Neural progenitor cell (in vitro differentiated cells): Measurements from ENCODE around the gene SPATC1L. TPM values are rescaled to one million over a fixed set of nuclear protein-coding genes. Genes with fewer than 3 reads are reported as not detected.
A peak's percentile ranks its signal among the peaks of the same experiment; 100 is the strongest.

Experiments
- DNase-seq: peaks from one replicate; pipeline ENCODE4 v3.0.0-alpha.2; 2016; ENCODE audit warnings: low spot score
- H2AFZ ChIP-seq: fragments of 200-600 bp; sonication (generic); replicated peaks from 2 replicates; pipeline ENCODE4 v1.6.1; 2016; ENCODE audit warnings: antibody characterized with exemption
- H3F3A ChIP-seq: fragments of 200-600 bp; sonication (generic); 2 replicates; pipeline ENCODE4 v1.6.1; 2016; ENCODE audit warnings: antibody characterized with exemption, low read depth
- H3K27ac ChIP-seq: fragments of 200-600 bp; sonication (generic); 2 replicates; pipeline ENCODE4 v1.5.1; 2016; ENCODE audit warnings: mild to moderate bottlenecking
- H3K27me3 ChIP-seq: fragments of 200-600 bp; sonication (generic); 2 replicates; pipeline ENCODE4 v1.6.1; 2016; ENCODE audit warnings: mild to moderate bottlenecking, moderate library complexity
- H3K36me3 ChIP-seq: fragments of 200-600 bp; sonication (generic); 2 replicates; pipeline ENCODE4 v1.5.1; 2016
- H3K4me1 ChIP-seq: fragments of 200-600 bp; sonication (generic); 2 replicates; pipeline ENCODE4 v1.6.1; 2016; ENCODE audit warnings: mixed run types
- H3K4me2 ChIP-seq: fragments of 200-600 bp; sonication (generic); 2 replicates; pipeline ENCODE4 v1.6.1; 2016
- H3K4me3 ChIP-seq: fragments of 200-600 bp; sonication (generic); 2 replicates; pipeline ENCODE4 v1.5.1; 2016
- H3K79me2 ChIP-seq: fragments of 200-600 bp; sonication (generic); 2 replicates; pipeline ENCODE4 v1.6.1; 2016; ENCODE audit warnings: low read depth
- H3K9ac ChIP-seq: fragments of 200-600 bp; sonication (generic); 2 replicates; pipeline ENCODE4 v1.6.1; 2016
- H3K9me3 ChIP-seq: fragments of 200-600 bp; sonication (generic); 2 replicates; pipeline ENCODE4 v1.5.1; 2016; ENCODE audit warnings: low read depth
- H4K20me1 ChIP-seq: fragments of 200-600 bp; sonication (generic); 2 replicates; pipeline ENCODE4 v1.6.1; 2016; ENCODE audit warnings: low read depth
- H3K27ac Mint-ChIP-seq: 3 replicates; pipeline ENCODE4 v1.8.0; 2021; ENCODE audit warnings: mixed read lengths
- H3K27me3 Mint-ChIP-seq: 2 replicates; pipeline ENCODE4 v1.8.0; 2022; ENCODE audit warnings: low read depth, mild to moderate bottlenecking, inconsistent platforms, moderate library complexity, mixed read lengths; ENCODE audit not compliant: insufficient read depth
- H3K36me3 Mint-ChIP-seq: 3 replicates; pipeline ENCODE4 v1.8.0; 2021; ENCODE audit warnings: mixed read lengths
- H3K4me1 Mint-ChIP-seq: 3 replicates; pipeline ENCODE4 v1.8.0; 2021; ENCODE audit warnings: mixed read lengths
- H3K4me3 Mint-ChIP-seq: 3 replicates; pipeline ENCODE4 v1.8.0; 2021; ENCODE audit warnings: mild to moderate bottlenecking, moderate library complexity, mixed read lengths
- H3K9me3 Mint-ChIP-seq: 3 replicates; pipeline ENCODE4 v1.8.0; 2020; ENCODE audit warnings: mixed read lengths
- CTCF ChIP-seq: fragments of 200-600 bp; sonication (generic); IDR thresholded peaks from 2 replicates; pipeline ENCODE4 v1.5.1; 2017; ENCODE audit warnings: antibody characterized with exemption, mild to moderate bottlenecking
- EZH2 ChIP-seq: fragments of 200-600 bp; sonication (generic); IDR thresholded peaks from 2 replicates; pipeline ENCODE4 v1.6.1; 2017; ENCODE audit warnings: antibody characterized with exemption, mild to moderate bottlenecking, moderate library complexity
- EZH2phosphoT487 ChIP-seq: fragments of 200-600 bp; sonication (generic); IDR thresholded peaks from 2 replicates; pipeline ENCODE4 v1.6.1; 2017; ENCODE audit warnings: antibody characterized with exemption
- total RNA-seq: library from RNA; depleted of rRNA; stranded (reverse); fragments of >200 nt; gene quantifications from 2 replicates; pipeline ENCODE4 v1.2.3, GENCODE V29; 2015; ENCODE audit warnings: low replicate concordance

Gene SPATC1L
- total RNA-seq, 1 donor from 2014 or later: 5.1 TPM

GRCh38 chr21:46150073-46150472 lies 34.2 kb downstream of the SPATC1L start:
- H3K36me3 ChIP-seq: no peaks in the 10 kb centered on the region
- Mint-ChIP-seq H3K9me3 (no peaks in the 10 kb centered on the region), H3K27ac (no peak overlapping the region), H3K4me1 (peaks cover 15% of the 10 kb centered on the region), H3K4me3 (no peak overlapping the region), H3K27me3 (peaks cover 6% of the 10 kb centered on the region), H3K36me3 (no peaks in the 10 kb centered on the region)
- no peak for DNase-seq
- no peak overlapping the region for H2AFZ ChIP-seq
- no peak overlapping the region for H3K4me2 ChIP-seq
- H3K4me3 ChIP-seq: no peak overlapping the region
- H3K9ac ChIP-seq: no peak overlapping the region
- no peak overlapping the region for H3K27ac ChIP-seq
- no peaks in the 10 kb centered on the region for H3K27me3 ChIP-seq
- no peaks in the 10 kb centered on the region for H4K20me1 ChIP-seq
- TF ChIP-seq EZH2phosphoT487: no peak
- TF ChIP-seq CTCF: no peak
- TF ChIP-seq EZH2: no peak
- H3K4me1 ChIP-seq: peaks cover 10% of the 10 kb centered on the region
- H3K9me3 ChIP-seq: no peaks in the 10 kb centered on the region
- H3F3A ChIP-seq: peaks cover 15% of the 10 kb centered on the region
- H3K79me2 ChIP-seq: no peaks in the 10 kb centered on the region

GRCh38 chr21:46149205-46149901 lies 34.9 kb downstream of the SPATC1L start:
- H3K9me3 ChIP-seq: no peaks in the 10 kb centered on the region
- no peak overlapping the region for H2AFZ ChIP-seq
- H3K36me3 Mint-ChIP-seq: no peaks in the 10 kb centered on the region
- no peaks in the 10 kb centered on the region for H4K20me1 ChIP-seq
- H3K9ac ChIP-seq: no peak overlapping the region
- H3K9me3 Mint-ChIP-seq: no peaks in the 10 kb centered on the region
- TF ChIP-seq EZH2phosphoT487 (no peak), EZH2 (no peak), CTCF (no peak)
- no peak overlapping the region for H3K27ac ChIP-seq
- peaks cover 6% of the 10 kb centered on the region for H3K27me3 Mint-ChIP-seq
- no peaks in the 10 kb centered on the region for H3K27me3 ChIP-seq
- H3F3A ChIP-seq: peaks cover 15% of the 10 kb centered on the region
- peak overlapping the region; percentile 13 for H3K27ac Mint-ChIP-seq
- peaks cover 10% of the 10 kb centered on the region for H3K4me1 ChIP-seq
- no peak overlapping the region for H3K4me3 Mint-ChIP-seq
- H3K4me2 ChIP-seq: no peak overlapping the region
- H3K4me1 Mint-ChIP-seq: peaks cover 17% of the 10 kb centered on the region
- DNase-seq: no peak
- no peak overlapping the region for H3K4me3 ChIP-seq
- H3K36me3 ChIP-seq: no peaks in the 10 kb centered on the region
- no peaks in the 10 kb centered on the region for H3K79me2 ChIP-seq

GRCh38 chr21:46148106-46148505 lies 36.2 kb downstream of the SPATC1L start:
- Mint-ChIP-seq H3K4me1 (peaks cover 25% of the 10 kb centered on the region), H3K27me3 (peaks cover 6% of the 10 kb centered on the region), H3K9me3 (no peaks in the 10 kb centered on the region), H3K27ac (no peak overlapping the region), H3K4me3 (no peak overlapping the region), H3K36me3 (no peaks in the 10 kb centered on the region)
- no peaks in the 10 kb centered on the region for H4K20me1 ChIP-seq
- no peaks in the 10 kb centered on the region for H3K36me3 ChIP-seq
- H3K9ac ChIP-seq: no peak overlapping the region
- no peaks in the 10 kb centered on the region for H3K9me3 ChIP-seq
- no peak overlapping the region for H3K4me2 ChIP-seq
- H3K4me3 ChIP-seq: no peak overlapping the region
- no peak overlapping the region for H2AFZ ChIP-seq
- no peaks in the 10 kb centered on the region for H3K79me2 ChIP-seq
- no peak overlapping the region for H3K27ac ChIP-seq
- H3K27me3 ChIP-seq: peaks cover 3% of the 10 kb centered on the region
- H3F3A ChIP-seq: peaks cover 15% of the 10 kb centered on the region
- peaks cover 5% of the 10 kb centered on the region for H3K4me1 ChIP-seq
- no peak for DNase-seq
- TF ChIP-seq EZH2phosphoT487 (no peak), CTCF (no peak), EZH2 (no peak)
